ENCODE measurements around the gene STARD3NL.
"Not testable (repeated sequence)": the region's sequence is repeated elsewhere in the genome, so short reads cannot be mapped to it uniquely, and the experiment has no call there.

STARD3NL gene, protein sequence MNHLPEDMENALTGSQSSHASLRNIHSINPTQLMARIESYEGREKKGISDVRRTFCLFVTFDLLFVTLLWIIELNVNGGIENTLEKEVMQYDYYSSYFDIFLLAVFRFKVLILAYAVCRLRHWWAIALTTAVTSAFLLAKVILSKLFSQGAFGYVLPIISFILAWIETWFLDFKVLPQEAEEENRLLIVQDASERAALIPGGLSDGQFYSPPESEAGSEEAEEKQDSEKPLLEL

DNA sequence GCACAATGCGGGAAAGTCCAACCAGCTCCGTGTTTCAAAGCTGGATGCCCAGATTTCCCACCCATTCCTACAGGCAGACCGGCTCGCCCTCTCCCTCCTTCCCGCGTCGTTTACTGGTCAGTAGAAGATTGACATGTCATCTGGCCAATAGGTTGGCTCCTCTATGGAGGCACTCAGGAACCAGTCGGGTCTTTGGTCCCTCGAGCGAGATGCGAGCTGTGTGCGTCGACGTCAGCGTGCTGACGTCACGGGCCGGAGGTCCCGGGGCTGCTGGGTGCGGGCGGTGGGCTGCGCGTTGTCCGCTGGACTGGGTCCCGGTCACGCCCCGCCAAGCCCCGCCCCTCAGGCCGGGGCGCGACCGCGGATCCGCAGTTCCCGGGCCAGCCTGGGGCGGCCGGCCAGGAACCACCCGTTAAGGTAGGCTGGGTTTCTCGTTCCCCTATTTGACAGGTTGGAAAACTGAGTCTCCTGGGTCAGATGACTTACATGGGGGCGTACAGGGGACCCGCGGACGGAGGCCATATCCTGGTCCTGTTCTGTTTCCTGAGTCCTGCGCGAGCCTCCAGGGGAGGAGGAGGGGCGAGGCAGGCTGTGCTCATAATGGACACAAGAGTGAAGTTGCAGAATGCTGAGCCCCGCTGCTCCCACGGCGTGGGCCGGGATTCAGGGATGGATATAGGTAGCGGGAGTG is at the start of gene STARD3NL:
STARD3NL (plus strand) TSS at position 242 of the 691 bp plus-strand sequence. CDS start 29,260 bp downstream, outside the sequence.
- DNase-seq (ENCODE audit: low read depth in 2 of 2), result peak; percentile 80 to 81

DNA sequence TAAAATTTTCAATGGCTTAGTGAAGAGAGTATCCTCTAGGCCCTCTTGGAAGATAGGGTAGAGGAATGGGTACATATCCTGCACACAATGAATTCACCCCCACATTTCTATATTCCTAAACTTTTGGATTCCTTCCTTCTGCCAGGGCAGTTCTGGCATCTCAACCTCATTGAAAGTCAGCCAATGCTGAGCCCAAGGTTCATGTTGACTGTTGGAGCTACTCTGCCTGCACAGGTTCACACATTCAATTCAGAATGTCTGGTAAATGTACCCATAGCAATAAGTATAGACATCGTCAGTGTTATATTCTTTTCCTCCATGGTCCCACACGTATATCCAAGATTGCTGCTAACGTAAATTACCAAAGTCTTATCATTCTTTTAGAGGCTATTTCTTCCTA is 48.9 kb upstream of the STARD3NL start:
- no peak for DNase-seq (ENCODE audit: low read depth in 2 of 2)

DNA sequence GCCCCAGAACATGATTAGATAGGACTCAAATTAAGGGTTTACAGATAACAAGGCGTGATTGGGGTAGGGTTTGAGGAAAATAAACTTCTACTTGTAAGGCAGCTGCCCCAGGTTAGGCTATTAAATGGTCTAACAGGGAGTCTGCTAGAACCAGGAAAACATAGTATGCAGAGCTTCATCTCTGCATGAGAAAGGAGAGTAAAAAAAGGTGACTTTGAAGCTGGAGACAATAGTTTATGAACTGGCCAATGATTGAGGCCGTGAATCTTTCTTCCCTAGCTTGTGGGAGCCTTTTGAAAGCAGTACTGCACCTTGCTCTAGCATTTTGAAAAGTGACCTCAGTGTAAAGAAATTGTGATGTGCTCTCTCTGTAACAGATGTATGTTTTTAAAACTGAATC is 48.5 kb upstream of the STARD3NL start:
- no peak for DNase-seq (ENCODE audit: low read depth in 2 of 2)

DNA sequence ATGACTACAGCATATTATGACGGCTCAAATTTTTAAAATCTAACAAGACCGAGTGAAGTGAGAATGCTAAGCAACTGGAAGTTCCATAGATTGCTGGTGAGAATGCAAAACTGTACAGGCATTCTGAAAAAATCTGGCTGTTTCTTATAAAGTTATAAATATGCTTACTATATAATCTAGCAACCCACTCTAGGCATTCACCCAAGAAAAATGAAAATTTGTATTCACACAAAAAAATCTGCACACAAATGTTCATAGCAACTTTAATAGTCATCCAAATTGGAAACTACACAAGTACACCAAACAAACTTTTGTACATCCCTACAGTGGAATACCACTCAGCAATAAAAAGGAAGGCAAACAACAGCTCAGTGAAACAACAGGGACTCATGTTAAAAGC is 39.9 kb upstream of the STARD3NL start:
- DNase-seq (ENCODE audit: low read depth in 2 of 2), result no peak

DNA sequence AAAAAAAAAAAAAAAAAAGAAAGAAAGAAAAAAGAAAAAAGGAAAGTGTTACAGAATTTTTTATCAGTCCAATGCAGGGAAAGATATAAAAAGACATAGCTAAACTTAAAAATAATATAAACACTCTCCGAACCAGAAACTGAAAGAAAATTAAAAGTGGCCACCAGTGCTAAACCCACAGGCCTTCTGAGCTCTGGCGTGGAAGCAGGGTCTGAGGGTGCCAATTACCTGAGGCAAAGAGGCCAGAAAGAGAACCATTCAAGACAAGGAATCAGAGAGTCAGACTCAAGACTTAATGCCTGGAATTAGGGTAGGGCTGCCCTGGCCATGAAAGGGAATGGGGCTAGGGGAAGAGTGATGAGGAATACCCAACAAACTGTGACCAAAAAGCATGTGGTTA is 36.9 kb upstream of the STARD3NL start:
- no peak for DNase-seq (ENCODE audit: low read depth in 2 of 2)

DNA sequence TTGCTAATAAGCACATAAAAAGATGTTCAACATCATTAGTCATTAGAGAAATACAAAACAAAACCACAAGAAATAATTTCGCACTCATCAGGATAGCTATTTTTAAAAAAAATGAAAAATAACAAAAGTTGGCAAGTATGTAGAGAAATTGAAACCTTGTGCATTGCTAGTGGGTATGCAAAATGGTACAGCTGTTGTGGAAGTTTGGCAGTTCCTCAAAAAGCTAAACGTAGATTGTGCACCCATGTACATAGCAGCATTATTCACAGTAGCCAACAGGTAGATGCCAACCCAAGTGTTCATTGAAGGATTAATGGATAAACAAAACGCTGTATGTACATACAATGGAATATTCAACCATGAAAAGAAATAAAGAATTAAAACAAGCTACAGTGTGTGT is 35.3 kb upstream of the STARD3NL start:
- DNase-seq (ENCODE audit: low read depth in 2 of 2), result no peak

DNA sequence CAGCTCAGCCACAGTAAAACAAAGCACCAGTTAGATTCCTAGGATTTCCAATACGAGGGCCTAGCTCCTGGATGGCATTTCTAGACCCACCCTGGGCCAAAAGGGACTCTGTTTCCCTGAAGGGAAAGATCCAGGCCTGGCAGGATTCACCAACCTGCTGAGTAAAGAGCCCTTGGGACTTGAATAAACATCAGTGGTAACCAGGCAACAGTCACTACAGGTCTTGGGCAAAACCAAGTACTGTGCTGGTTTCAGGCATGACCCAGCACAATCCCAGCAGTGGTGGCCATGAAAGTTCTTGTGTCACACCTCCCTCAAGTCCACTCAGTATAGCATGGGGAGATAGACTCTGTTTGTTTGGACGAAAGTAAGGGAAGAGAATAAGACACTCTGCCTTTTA is 31.0 kb upstream of the STARD3NL start:
- no peak for DNase-seq (ENCODE audit: low read depth in 2 of 2)

DNA sequence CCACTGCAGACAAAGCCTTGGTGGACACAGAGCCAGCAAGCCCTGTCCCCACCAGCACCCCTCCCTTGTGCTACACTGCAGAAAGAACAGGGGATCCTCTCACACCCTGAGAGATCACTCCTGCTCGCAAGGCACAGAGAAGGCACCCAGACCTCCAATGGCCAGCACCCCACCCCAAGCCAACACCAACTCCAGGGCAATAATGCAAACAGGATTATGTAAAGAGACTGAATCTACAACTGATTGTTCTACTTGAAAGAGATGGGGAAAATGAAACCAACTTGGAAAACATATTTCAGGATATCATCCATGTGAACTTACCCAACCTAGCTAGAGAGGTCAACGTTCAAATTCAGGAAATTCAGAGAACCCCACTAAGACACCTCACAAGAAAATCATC is 26.5 kb upstream of the STARD3NL start:
- DNase-seq (ENCODE audit: low read depth in 2 of 2), result no peak

DNA sequence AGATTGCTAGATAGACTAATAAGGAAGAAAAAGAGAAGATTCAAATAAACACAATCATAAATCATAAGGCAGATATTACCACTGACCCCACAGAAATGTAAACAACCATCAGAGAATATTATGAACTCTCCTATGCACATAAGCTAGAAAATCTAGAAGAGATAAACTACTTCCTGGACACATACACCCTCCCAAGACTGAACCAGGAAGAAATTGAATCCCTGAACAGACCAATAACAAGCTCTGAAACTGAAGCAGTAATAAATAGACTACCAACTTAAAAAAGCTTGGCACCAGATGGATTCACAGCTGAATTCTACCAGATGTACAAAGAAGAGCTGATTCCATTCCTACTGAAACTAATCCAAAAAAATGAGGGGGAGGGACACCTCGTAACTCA is 24.5 kb upstream of the STARD3NL start:
- no peak for DNase-seq (ENCODE audit: low read depth in 2 of 2)

DNA sequence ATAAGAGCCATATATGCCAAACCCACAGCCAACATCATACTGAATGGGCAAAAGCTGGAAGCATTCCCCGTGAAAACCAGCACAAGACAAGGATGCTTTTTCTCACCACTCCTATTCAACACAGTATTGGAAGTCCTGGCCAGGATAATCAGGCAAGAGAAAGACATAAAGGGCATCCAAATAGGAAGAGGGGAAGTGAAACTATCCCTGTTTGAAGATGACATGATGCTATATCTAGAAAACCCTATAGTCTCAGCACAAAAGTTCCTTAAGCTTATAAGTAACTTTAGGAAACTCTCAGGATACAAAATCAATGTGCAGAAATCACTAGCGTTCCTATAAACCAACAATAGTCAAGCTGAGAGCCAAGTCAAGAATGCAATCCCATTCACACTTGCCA is 23.8 kb upstream of the STARD3NL start:
- DNase-seq (ENCODE audit: low read depth in 2 of 2), result no peak

DNA sequence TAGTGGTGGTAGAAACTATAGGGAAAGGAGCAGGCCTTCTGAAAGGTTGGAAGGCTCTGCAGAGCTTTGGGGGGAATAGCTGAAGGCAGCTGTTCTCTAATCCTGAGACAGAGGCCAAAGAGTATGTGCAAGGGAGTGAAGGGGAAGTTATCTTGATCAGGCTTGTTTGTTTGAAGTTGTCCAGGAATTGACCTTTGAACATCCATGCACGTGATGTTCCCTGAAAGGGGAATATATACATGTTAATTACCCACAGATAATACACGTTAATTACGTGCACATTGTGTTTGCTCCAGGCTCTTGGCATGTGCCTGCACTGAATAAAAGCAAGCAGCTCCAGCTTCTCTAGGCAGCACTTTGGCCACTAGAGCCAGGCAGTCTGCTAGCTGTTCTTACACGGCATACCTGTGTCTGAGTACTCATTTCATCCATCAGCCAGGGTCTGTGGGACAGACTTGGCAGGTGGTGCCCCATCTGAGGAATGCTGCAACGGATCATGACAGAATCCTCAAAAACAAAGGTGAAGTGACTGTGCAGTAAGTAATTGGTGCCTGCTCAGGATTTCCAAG is 18.0 kb upstream of the STARD3NL start:
- no peak for DNase-seq (ENCODE audit: low read depth in 2 of 2)

DNA sequence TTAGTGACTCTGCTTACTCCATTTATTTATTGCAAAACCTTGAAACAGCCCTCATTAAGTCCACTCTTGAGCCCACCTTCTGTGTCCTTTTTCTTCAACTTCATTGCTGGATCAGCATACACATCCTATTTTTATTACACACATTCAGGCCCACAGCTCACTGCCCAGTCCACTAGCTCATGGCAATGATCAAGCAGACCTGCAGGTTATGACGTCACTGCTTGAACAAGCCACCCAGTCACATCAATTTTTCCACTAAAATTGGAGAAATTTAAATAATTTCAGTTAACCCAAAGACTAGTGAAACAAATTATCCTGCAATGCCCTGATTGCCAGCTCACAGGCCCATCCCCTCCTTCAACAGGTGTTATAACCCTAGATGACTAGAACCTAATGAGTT is 16.0 kb upstream of the STARD3NL start:
- no peak for DNase-seq (ENCODE audit: low read depth in 2 of 2)

DNA sequence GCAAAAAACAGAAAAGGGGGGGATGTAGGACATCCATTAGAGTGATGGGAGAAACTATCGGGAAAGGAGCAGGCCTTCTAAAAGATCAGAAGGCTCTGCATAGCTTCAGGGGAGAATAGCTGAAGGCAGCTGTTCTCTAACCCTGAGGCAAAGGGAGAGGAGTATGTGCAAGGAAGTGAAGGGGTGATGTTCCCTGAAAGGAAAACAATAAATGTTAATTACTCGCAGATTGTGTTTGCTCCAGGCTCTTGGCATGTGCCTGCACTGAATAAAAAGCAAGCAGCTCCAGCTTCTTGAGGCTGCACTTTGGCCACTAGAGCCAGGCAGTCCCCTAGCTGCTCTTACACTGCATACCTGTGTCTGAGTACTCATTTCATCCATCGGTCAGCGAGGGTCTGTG is 14.4 kb upstream of the STARD3NL start:
- no peak for DNase-seq (ENCODE audit: low read depth in 2 of 2)

DNA sequence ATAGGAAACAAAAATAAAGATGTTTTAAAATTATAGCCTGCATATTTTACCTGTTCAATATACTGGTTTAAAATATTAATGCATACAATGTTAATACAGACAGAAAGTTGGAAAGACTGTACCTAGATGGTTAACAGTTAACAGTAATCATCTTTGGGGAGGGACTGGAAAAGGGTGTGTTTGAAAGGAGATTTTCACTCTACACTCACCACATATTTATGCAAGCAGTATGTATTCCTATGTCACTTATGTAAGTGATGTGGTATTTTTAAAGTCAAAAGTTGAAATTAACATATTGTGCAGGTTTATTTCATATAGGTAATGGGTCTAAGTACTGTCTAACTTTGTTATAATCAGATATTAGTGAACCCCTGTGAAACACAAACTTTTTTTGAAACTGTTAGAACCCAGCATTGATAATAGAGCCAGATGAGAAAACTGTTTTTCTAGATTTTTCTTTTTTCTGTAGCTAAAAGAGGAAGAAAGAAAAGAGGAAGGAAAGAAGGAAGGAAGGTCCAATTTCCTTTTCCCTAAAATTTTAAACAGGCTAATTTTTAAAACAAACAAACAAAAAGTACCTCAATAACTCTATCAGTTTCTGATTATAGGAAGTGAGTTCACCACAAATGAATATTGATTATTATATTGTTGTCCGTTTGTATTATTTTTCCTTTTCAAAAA is 9.0 kb upstream of the STARD3NL start:
- DNase-seq (ENCODE audit: low read depth in 2 of 2), result no peak

DNA sequence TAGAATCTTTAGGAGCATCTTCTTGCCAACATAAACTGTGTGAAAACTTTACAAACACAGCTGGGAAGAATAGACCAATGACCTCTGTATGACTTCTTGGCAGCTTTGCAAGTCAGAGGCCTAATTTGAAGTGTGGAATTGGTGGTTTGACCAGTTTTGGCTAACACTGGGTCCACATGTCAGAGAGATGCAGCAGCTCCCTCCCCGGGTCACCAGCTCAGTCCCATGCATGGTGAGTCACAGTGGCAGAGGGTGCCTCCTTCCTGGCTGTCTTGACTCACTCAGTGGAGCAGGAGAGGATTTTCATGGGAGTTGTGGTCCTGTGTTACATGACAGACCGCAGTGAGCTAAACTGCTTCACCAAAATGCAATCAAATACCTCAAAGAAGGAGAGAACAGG is 8.2 kb upstream of the STARD3NL start:
- no peak for DNase-seq (ENCODE audit: low read depth in 2 of 2)

DNA sequence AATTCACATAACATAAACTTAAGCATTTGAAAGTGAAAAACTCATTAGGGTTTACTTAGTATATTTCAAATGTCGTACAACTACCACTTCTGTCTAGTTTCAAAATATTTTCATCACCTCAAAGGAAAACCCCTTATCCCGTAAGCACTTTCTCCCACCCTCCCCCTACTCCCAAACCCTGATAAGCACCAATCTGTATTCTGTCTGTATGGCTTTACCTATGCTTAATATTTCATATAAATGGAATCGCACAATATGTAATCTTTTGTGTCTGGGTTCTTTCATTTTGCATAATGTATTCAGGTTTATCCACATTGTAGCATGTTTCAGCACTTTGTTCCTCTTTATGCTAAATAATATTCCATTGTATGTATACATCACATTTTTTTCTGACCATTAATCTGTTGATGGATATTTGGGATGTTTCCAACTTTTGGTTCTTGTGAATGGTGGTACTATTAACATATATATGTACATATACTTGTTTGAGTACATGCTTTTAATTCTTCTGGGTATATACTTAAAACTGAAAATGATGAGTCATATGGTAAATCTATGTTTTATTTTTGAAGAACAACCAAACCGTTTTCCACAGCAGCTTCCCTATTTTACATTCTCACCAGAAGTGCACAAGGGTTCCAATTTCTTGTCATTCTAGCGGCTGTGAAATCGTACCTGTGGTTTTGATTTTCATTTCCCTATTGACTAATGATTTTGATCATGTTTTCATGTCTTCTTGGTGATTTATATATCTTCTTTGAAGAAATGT is 6.2 kb upstream of the STARD3NL start:
- no peak for DNase-seq (ENCODE audit: low read depth in 2 of 2)

DNA sequence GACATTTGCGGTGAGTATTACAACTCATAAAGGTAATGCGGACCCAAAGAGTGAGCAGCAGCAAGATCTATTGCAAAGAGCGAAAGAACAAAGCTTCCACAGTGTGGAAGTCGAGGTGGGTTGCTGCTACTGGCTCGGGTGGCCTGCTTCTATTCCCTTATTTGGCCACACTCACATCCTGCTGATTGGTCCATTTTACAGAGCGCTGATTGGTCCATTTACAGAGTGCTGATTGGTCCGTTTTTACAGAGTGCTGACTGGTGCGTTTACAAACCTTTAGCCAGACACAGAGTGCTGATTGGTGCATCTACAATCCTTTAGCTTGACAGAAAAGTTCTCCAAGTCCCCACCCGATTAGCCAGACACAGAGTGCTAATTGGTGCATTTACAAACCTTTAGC is 2.5 kb upstream of the STARD3NL start:
- DNase-seq (ENCODE audit: low read depth in 2 of 2), result not testable (repeated sequence)

DNA sequence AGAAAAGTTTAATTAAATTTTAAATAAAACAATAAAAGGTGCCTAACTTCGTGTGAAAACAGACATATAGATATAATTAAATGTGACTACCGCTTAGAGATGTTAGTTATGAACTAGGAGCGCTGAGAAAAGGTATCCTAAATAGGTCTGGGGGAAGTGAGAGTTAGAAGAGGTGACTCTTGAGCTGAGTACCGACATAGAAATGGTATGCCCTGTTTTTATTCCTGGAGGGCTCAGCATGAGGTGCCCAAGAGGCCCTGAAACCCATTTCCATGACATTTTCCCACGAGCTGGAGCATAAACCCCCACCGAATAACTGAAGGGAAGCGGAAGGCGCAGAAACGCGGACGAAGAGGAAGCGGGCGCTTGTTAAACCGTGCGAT is 433 bp upstream of the STARD3NL start:
- DNase-seq (ENCODE audit: low read depth in 2 of 2), result no peak

DNA sequence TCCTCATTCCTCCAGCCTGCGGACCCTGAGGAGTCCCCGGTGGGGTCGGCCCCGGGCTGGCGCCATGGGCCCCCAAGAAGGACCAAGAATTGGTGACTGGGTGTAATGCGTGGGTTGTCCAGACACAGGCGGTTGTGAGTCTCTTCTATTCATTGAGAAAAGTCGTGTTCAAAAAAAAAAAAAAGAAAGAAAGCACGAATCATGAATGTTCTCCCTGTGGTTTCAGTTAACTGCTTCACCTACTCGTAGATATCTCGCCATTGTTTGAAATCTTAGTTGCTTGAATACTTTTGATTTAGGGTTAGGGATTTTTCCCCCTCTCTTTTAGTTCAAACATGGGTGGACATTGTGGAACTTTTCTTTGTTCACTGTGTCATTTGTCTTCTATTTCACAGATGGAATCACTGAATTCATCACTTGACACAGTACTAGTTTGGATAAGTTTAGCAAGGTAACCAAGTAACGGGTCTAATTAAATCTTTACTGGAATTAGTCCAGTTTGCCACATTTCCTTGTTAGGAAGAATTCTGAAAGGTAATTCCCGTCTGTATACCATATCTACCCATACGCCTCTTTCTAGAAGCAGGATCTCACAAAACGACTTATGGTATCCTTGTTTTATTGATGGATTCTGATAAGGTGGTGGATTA is 775 bp downstream of the STARD3NL start:
- no peak for DNase-seq (ENCODE audit: low read depth in 2 of 2)

DNA sequence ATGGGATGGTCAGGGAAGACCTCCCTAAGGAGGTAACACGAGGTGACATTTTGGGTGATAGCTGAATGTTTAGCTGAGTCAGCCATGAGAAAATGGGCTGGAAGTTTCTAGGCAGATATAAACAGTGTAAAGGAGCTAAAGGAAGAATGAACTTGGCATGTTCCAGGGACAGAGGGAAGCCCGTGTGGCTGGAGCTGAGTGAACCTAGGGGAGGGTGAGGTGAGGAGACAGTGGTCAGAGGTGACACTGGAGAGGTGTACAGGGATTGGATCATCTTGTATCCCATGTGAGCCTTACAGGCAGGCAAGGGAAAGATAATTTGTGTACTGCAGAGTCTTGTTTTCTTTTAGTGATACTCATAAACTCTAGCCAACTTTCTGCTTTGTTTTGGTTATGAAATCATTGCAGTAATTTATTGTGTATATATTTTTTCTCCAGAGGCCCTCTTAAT is 1.8 kb downstream of the STARD3NL start:
- no peak for DNase-seq (ENCODE audit: low read depth in 2 of 2)

DNA sequence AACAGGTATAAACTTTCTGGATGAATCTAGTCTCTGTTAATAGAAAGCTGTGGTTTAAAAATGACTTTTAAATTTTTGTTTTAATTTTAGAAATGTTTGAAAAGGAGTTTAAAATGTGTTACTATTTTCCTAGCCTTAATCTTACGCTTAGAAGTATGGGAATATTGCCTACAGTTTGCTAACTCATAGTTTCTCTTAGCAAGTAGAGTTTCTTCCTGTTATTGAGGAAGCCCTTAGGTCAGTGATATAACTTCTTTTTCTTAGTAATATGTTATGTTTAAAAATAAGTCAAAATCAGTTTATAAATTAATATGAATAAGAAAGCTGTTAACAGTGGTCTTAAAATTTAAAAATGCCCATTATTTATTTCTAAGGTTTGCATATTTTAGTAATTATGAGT is 3.1 kb downstream of the STARD3NL start:
- no peak for DNase-seq (ENCODE audit: low read depth in 2 of 2)

DNA sequence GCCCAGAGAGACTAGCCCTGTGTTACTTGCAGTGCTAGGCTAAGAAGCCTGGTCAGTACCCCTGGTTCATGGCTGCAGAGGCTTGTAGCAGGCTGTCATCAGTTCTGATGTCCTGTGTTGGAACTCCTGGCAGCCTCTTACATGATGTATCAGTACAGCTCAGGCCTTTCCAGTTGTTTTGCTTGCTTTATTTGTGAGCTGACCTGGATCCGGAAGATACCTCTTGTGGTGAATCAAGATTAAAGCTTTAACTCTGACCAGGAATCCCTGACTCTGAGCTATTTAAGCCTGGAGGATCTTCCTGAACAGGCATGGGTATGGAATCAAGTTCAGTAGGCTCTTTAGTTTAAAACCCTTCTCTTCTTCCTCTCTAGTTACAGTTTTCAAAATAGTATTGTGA is 4.4 kb downstream of the STARD3NL start:
- no peak for DNase-seq (ENCODE audit: low read depth in 2 of 2)

Measured in stimulated activated CD4-positive, alpha-beta T cell treated with anti-CD3 and anti-CD28 coated beads, Interleukin-12 subunit alpha, Interleukin-12 subunit beta, amount 100 ng/mL, for 24 hours (primary cell).